Transverse colon (tissue), 4 donors: ENCODE data around the gene RSPH4A. TPM values are rescaled to one million over a fixed set of nuclear protein-coding genes. Genes with fewer than 3 reads are reported as not detected.

ENCODE experiments used
- DNase-seq: peaks from one replicate; pipeline ENCODE4 v3.0.0-alpha.2; 2019
- H3K27ac ChIP-seq, 4 donors: fragments of 200-600 bp; sonication (generic); 2 replicates each; pipeline ENCODE4 v1.5.1; 2016 to 2018; ENCODE audit warnings: inconsistent platforms in 4 of 4
- H3K27me3 ChIP-seq: fragments of 200-600 bp; sonication (generic); 2 replicates; pipeline ENCODE4 v1.5.1; 2017; ENCODE audit warnings: inconsistent platforms
- H3K36me3 ChIP-seq, 4 donors: fragments of 200-600 bp; sonication (generic); 2 replicates each; pipeline ENCODE4 v1.5.1; 2017 to 2019; ENCODE audit warnings: inconsistent platforms in 4 of 4
- H3K4me1 ChIP-seq, 4 donors: fragments of 200-600 bp; sonication (generic); 2 replicates each; pipeline ENCODE4 v1.5.1; 2017 to 2020; ENCODE audit warnings: inconsistent platforms in 4 of 4
- H3K4me3 ChIP-seq, 4 donors: fragments of 200-600 bp; sonication (generic); 1 replicate in 1 of 4; 2 replicates in 3 of 4; pipeline versions ENCODE4 v1.5.1 to v1.6.1; 2017 to 2019; ENCODE audit warnings: inconsistent platforms in 4 of 4
- H3K9me3 ChIP-seq, 2 donors: fragments of 200-600 bp; sonication (generic); 2 replicates each; pipeline ENCODE4 v1.5.1; 2017 to 2019; ENCODE audit warnings: inconsistent platforms in 2 of 2
- EP300 ChIP-seq: sonication (generic); formaldehyde crosslinking; IDR thresholded peaks from one replicate; pipeline ENCODE4 v1.6.1; 2017; ENCODE audit warnings: antibody characterized with exemption, low read depth
- POLR2A ChIP-seq: fragments of 450-650 bp; IDR thresholded peaks from one replicate; pipeline ENCODE4 v1.6.1; 2016; ENCODE audit warnings: antibody characterized with exemption, mild to moderate bottlenecking, moderate library complexity
- POLR2AphosphoS5 ChIP-seq, 3 donors: sonication (generic); formaldehyde crosslinking; IDR thresholded peaks; one replicate each; pipeline ENCODE4 v1.6.1; 2016; ENCODE audit warnings: antibody characterized with exemption in 3 of 3
- WGBS, 2 donors: methylation state at CpG; one replicate each; pipeline ENCODE4 v1.1.5; 2018; ENCODE audit warnings: low coverage in 1 of 2; 5-methylcytosine and 5-hydroxymethylcytosine counted together
- in situ Hi-C, 4 donors: fragments of 200-750 bp; cut with MboI; loops; one replicate each; pipeline versions ENCODE4 v1.15.0 to v1.15.1; 2017; ENCODE audit warnings: low sequenced_read_pairs in 3 of 4, low pct_ligation_motif_present in 1 of 4, low pct_unique_long_range_greater_than_20kb in 1 of 4
- intact Hi-C: fragments of 100-400 bp; cut with DNase I; formaldehyde crosslinking; loops from one replicate; pipeline ENCODE4 v1.15.1; 2023; ENCODE audit warnings: low total_unique reads
- total RNA-seq, 4 donors: library from RNA; depleted of rRNA; stranded (reverse); fragments of >200 nt; gene quantifications; one replicate each; pipeline ENCODE4 v1.1.0, GENCODE V29; 2016
- TF ChIP-seq, protein P1 (sequence below), 5 experiments: fragments of 200-600 bp in 3 of 5; fragments of 450-650 bp in 2 of 5; sonication (generic) in 3 of 5; IDR thresholded peaks; 1 replicate in 2 of 5; 2 replicates in 3 of 5; pipeline ENCODE4 v1.5.1; 2016 to 2017; ENCODE audit warnings: antibody characterized with exemption in 5 of 5, inconsistent platforms in 3 of 5, mild to moderate bottlenecking in 2 of 5, moderate library complexity in 1 of 5

The RSPH4A gene
- total RNA-seq, 4 donors from 2014 or later, result 0.32 to 0.55 TPM; not detected in 2

DNA sequence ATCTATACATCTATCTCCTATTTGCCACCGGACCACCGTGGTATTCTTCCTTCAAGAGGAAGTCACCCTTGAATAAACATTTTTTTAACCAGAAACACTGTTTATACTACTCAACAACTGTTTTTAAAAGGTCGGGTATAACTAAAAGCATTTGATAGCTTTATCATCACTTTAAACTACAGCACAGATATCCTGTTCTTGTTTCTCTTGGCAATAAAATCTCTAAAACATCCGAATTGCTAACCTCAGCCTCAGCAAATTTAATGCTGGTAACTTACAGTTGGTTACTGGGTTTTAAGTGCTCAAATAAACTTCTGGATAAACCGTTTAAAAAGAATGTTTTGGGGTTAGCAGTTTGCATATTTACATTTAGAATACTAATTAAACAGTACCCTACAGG is 31.9 kb downstream of the RSPH4A start:
- Histone ChIP-seq H3K4me1 (no peaks in the 10 kb centered on the region), H3K27me3 (no peaks in the 10 kb centered on the region), H3K4me3 (no peak overlapping the region), H3K27ac (no peak overlapping the region), H3K9me3 (no peaks in the 10 kb centered on the region), H3K36me3 (peaks cover 0 to 12% (median 0%) of the 10 kb centered on the region in 4 donors)
- no peak for TF ChIP-seq POLR2AphosphoS5 (IDR thresholded peaks at IDR 0.05)
- TF ChIP-seq, protein P1, sequence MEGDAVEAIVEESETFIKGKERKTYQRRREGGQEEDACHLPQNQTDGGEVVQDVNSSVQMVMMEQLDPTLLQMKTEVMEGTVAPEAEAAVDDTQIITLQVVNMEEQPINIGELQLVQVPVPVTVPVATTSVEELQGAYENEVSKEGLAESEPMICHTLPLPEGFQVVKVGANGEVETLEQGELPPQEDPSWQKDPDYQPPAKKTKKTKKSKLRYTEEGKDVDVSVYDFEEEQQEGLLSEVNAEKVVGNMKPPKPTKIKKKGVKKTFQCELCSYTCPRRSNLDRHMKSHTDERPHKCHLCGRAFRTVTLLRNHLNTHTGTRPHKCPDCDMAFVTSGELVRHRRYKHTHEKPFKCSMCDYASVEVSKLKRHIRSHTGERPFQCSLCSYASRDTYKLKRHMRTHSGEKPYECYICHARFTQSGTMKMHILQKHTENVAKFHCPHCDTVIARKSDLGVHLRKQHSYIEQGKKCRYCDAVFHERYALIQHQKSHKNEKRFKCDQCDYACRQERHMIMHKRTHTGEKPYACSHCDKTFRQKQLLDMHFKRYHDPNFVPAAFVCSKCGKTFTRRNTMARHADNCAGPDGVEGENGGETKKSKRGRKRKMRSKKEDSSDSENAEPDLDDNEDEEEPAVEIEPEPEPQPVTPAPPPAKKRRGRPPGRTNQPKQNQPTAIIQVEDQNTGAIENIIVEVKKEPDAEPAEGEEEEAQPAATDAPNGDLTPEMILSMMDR (IDR thresholded peaks at IDR 0.05), result no peak
- no peak for TF ChIP-seq EP300
- no peak for TF ChIP-seq POLR2A
- in situ Hi-C loops (no loop called here), intact Hi-C loops (no loop called here)
- no peak for DNase-seq
- WGBS, 2 donors, result 40 to 44% methylated on average over 5 of the region's 5 CpGs

DNA sequence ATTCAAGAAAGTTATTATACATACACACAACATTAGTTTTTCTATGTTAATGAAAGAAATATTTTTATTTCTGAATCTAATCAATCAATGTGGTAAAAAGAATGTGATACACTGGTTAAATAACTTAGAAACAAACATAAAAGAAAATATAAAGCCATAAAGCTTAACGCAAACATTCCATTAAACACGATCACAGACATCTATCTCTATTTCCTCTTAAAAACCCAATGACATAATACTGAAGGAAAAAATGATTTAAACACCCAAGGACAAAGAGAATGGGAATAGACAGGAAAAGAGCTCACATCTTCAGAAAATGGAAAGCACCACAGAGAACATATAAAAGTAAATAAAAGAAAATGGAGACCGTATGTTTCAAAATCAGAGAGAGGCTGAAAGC is 32.9 kb downstream of the RSPH4A start:
- Histone ChIP-seq H3K9me3 (no peaks in the 10 kb centered on the region), H3K36me3 (peaks cover 0 to 12% (median 0%) of the 10 kb centered on the region in 4 donors), H3K4me1 (no peaks in the 10 kb centered on the region), H3K4me3 (no peak overlapping the region), H3K27me3 (no peaks in the 10 kb centered on the region), H3K27ac (no peak overlapping the region)
- no peak for TF ChIP-seq EP300
- TF ChIP-seq, protein P1 (IDR thresholded peaks at IDR 0.05), result no peak
- TF ChIP-seq POLR2AphosphoS5 (IDR thresholded peaks at IDR 0.05), result no peak
- TF ChIP-seq POLR2A, result no peak
- in situ Hi-C loops (no loop called here), intact Hi-C loops (no loop called here)
- WGBS, 2 donors, result 59 to 67% methylated on average over 3 of the region's 3 CpGs
- no peak for DNase-seq

DNA sequence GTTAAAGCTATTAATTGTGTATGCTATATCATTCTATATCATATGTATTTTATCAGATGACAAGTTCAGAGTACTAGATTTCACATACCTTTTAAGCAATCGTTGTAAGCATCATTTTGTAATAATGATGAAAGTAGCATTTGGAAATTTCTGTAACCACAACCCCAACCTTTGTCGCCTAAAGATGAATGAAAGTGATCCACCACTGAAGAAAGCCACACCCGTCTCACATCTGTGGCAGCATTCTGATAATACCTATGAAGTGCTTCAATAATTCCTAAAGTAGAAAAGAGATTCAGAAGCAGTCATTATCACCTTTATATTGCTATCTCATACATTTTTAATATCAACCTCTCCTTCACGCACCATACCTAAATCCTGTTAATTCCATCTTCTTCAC is 35.6 kb downstream of the RSPH4A start:
- WGBS, 2 donors, result 74 to 83% methylated on average over 4 of the region's 4 CpGs
- H3K27ac ChIP-seq, result no peak overlapping the region
- H3K36me3 ChIP-seq, result peaks cover 0 to 12% (median 0%) of the 10 kb centered on the region in 4 donors
- H3K4me1 ChIP-seq, result no peaks in the 10 kb centered on the region
- in situ Hi-C loops, result loop anchor here in 1 of 4 donors (25.0 kb wide), 1 partner anchor 365 kb away; the partner anchor contains the start of gene TSPYL1
- no peaks in the 10 kb centered on the region for H3K27me3 ChIP-seq
- H3K4me3 ChIP-seq, result no peak overlapping the region
- DNase-seq, result no peak
- no peak for TF ChIP-seq POLR2A
- intact Hi-C loops, result no loop called here
- no peaks in the 10 kb centered on the region for H3K9me3 ChIP-seq

DNA sequence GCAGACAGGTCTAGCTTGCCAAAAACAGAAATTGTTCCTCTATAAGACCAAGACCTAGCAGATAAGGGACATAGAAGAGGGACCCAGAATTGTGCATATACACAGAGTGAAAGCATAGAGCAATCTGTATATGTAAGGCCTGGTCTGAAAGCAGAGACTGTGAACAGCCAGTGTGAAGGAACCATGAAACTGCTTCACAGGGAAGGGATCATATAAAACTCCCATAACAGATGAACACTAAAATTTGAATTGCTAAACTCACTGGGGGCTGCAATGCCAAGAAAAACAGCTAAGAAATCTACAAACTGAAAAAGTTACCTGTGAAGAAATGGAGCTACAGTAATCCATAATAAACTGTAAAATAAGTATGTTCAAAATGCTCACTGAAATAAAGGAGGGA is 45.3 kb downstream of the RSPH4A start:
- H3K27ac ChIP-seq, result no peak overlapping the region
- peaks cover 0 to 27% (median 12%) of the 10 kb centered on the region in 4 donors for H3K4me1 ChIP-seq
- H3K36me3 ChIP-seq, result peaks cover 0 to 9% (median 0%) of the 10 kb centered on the region in 4 donors
- no peaks in the 10 kb centered on the region for H3K27me3 ChIP-seq
- H3K4me3 ChIP-seq, result no peak overlapping the region
- H3K9me3 ChIP-seq, result no peaks in the 10 kb centered on the region
- TF ChIP-seq, protein P1 (IDR thresholded peaks at IDR 0.05), result no peak
- TF ChIP-seq EP300 (no peak), POLR2AphosphoS5 (IDR thresholded peaks at IDR 0.05) (no peak), POLR2A (no peak)
- in situ Hi-C loops, result loop anchor here in 1 of 4 donors (25.0 kb wide), 1 partner anchor 374 kb away; the partner anchor contains the start of gene TSPYL1
- intact Hi-C loops, result no loop called here
- no peak for DNase-seq

DNA sequence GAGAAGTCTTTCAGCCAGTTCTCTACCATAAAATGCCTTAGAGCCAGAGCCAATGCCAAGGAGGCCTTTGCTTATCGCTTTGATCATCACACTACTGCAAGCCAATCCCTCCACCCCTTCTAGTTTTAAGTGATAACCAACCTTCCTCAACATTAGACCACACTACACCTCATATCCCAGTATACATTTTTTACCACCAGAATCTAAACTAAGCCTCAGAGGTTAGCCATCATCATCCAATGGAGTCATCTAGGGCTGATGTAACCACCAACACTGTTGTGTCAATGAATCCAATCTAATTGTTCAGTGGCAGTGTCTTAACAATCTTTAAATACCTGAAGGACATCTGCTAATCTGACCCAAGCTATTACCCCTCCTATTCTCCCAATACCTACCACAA is 45.9 kb downstream of the RSPH4A start:
- Histone ChIP-seq H3K36me3 (peaks cover 0 to 7% (median 0%) of the 10 kb centered on the region in 4 donors), H3K27ac (no peak overlapping the region)
- in situ Hi-C loops, result loop anchor here in 1 of 4 donors (25.0 kb wide), 1 partner anchor 375 kb away; the partner anchor contains the start of gene TSPYL1

More for the DNA sequence above, 45.9 kb downstream of the RSPH4A start:
- peaks cover 0 to 33% (median 15%) of the 10 kb centered on the region in 4 donors for H3K4me1 ChIP-seq
- TF ChIP-seq POLR2AphosphoS5 (IDR thresholded peaks at IDR 0.05) (no peak), POLR2A (no peak), EP300 (no peak)
- TF ChIP-seq, protein P1 (IDR thresholded peaks at IDR 0.05), result no peak
- H3K4me3 ChIP-seq, result no peak overlapping the region
- DNase-seq, result no peak
- no peaks in the 10 kb centered on the region for H3K27me3 ChIP-seq
- intact Hi-C loops, result no loop called here
- H3K9me3 ChIP-seq, result no peaks in the 10 kb centered on the region
- 100% methylated on average over 1 of the region's 1 CpG for WGBS, 2 donors
